Measurements from ENCODE around the gene PHRF1.

GRCh38 chr11:596374-596773 lies 20.1 kb downstream of the PHRF1 start:
- TF ChIP-seq CTCF (IDR thresholded peaks at IDR 0.05) = no peak
- TF ChIP-seq POLR2A (IDR thresholded peaks at IDR 0.05) = no peak
- no peak for TF ChIP-seq POLR2AphosphoS5 (IDR thresholded peaks at IDR 0.05)
- no peak for TF ChIP-seq EP300 (IDR thresholded peaks at IDR 0.05)
